Measurements from ENCODE around the gene RWDD4.

GRCh38 chr4:183631577-183632198 is 27.3 kb downstream of the RWDD4 start:
- TF ChIP-seq, protein P1, sequence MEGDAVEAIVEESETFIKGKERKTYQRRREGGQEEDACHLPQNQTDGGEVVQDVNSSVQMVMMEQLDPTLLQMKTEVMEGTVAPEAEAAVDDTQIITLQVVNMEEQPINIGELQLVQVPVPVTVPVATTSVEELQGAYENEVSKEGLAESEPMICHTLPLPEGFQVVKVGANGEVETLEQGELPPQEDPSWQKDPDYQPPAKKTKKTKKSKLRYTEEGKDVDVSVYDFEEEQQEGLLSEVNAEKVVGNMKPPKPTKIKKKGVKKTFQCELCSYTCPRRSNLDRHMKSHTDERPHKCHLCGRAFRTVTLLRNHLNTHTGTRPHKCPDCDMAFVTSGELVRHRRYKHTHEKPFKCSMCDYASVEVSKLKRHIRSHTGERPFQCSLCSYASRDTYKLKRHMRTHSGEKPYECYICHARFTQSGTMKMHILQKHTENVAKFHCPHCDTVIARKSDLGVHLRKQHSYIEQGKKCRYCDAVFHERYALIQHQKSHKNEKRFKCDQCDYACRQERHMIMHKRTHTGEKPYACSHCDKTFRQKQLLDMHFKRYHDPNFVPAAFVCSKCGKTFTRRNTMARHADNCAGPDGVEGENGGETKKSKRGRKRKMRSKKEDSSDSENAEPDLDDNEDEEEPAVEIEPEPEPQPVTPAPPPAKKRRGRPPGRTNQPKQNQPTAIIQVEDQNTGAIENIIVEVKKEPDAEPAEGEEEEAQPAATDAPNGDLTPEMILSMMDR (IDR thresholded peaks at IDR 0.05): no peak
- TF ChIP-seq POLR2A (IDR thresholded peaks at IDR 0.05): no peak
